Stomach (tissue), 9 donors: Measurements from ENCODE around the gene AGAP3. TPM values are rescaled to one million over a fixed set of nuclear protein-coding genes. Genes with fewer than 3 reads are reported as not detected.
A peak's percentile ranks its signal among the peaks of the same experiment; 100 is the strongest.

Source experiments
- DNase-seq, 2 donors: peaks; one replicate each; pipeline versions ENCODE4 v3.0.0 to v3.0.0-alpha.2; 2013 to 2019
- H3K27ac ChIP-seq, 5 donors: fragments of 200-600 bp in 4 of 5; sonication (generic) in 4 of 5; one replicate each; pipeline ENCODE4 v1.5.1; 2013 to 2019; ENCODE audit warnings: mild to moderate bottlenecking in 1 of 5, moderate library complexity in 1 of 5
- H3K27me3 ChIP-seq, 3 donors: fragments of 200-600 bp; sonication (generic); one replicate each; pipeline ENCODE4 v1.5.1; 2017 to 2019; ENCODE audit warnings: mixed run types in 1 of 3
- H3K36me3 ChIP-seq, 4 donors: fragments of 200-600 bp; sonication (generic); 1 replicate in 3 of 4; 2 replicates in 1 of 4; pipeline ENCODE4 v1.5.1; 2016 to 2019
- H3K4me1 ChIP-seq, 4 donors: fragments of 200-600 bp; sonication (generic); one replicate each; pipeline ENCODE4 v1.5.1; 2016 to 2019
- H3K4me3 ChIP-seq, 4 donors: fragments of 200-600 bp; sonication (generic) in 3 of 4; one replicate each; pipeline ENCODE4 v1.5.1; 2016 to 2019; ENCODE audit warnings: mild to moderate bottlenecking in 1 of 4
- H3K9me3 ChIP-seq, 4 donors: fragments of 200-600 bp; sonication (generic); one replicate each; pipeline ENCODE4 v1.5.1; 2016 to 2019
- EP300 ChIP-seq: sonication (generic); formaldehyde crosslinking; IDR thresholded peaks from one replicate; pipeline ENCODE4 v1.6.1; 2017; ENCODE audit warnings: antibody characterized with exemption
- POLR2A ChIP-seq, 4 donors: fragments of 450-650 bp; IDR thresholded peaks; one replicate each; pipeline ENCODE4 v1.6.1; 2016; ENCODE audit warnings: antibody characterized with exemption in 4 of 4, control low read depth in 2 of 4, mild to moderate bottlenecking in 1 of 4, moderate library complexity in 1 of 4
- POLR2AphosphoS5 ChIP-seq, 3 donors: sonication (generic); formaldehyde crosslinking; IDR thresholded peaks; one replicate each; pipeline ENCODE4 v1.6.1; 2016; ENCODE audit warnings: antibody characterized with exemption in 3 of 3
- WGBS, 5 donors: extraction: QIAGEN DNeasy Blood & Tissue Kit in 3 of 5; methylation state at CpG; one replicate each; pipeline versions ENCODE4 v1.1.5 to v1.1.7; 2013 to 2018; 5-methylcytosine and 5-hydroxymethylcytosine counted together
- intact Hi-C: fragments of 100-400 bp; cut with DNase I; formaldehyde crosslinking; loops from one replicate; pipeline ENCODE4 v1.15.1; 2023; ENCODE audit warnings: low total_unique reads
- polyA plus RNA-seq, 3 donors: library from polyadenylated mRNA; stranded (reverse); fragments of 200-250 nt; gene quantifications; one replicate each; pipeline ENCODE4 v1.2.3, GENCODE V29; 2013
- total RNA-seq, 5 donors: library from RNA; depleted of rRNA; stranded (reverse); fragments of >200 nt; gene quantifications; one replicate each; pipeline versions ENCODE4 v1.1.0 to v1.2.3, GENCODE V29; 2014 to 2016
- TF ChIP-seq, protein P1 (sequence below), 7 experiments: fragments of 450-650 bp in 4 of 7; fragments of 200-600 bp in 3 of 7; sonication (generic) in 3 of 7; IDR thresholded peaks; one replicate each; pipeline ENCODE4 v1.5.1; 2016 to 2019; ENCODE audit warnings: antibody characterized with exemption in 7 of 7, control low read depth in 2 of 7, mild to moderate bottlenecking in 1 of 7
- donor health status: healthy with polysubstance abuse.
- donor health status: Bipolar disorder and iron deficiency.
- donor health status: healthy.

The AGAP3 gene
- total and polyA plus RNA-seq, 8 donors: 32.5 to 342 (median 53.3) TPM

DNA sequence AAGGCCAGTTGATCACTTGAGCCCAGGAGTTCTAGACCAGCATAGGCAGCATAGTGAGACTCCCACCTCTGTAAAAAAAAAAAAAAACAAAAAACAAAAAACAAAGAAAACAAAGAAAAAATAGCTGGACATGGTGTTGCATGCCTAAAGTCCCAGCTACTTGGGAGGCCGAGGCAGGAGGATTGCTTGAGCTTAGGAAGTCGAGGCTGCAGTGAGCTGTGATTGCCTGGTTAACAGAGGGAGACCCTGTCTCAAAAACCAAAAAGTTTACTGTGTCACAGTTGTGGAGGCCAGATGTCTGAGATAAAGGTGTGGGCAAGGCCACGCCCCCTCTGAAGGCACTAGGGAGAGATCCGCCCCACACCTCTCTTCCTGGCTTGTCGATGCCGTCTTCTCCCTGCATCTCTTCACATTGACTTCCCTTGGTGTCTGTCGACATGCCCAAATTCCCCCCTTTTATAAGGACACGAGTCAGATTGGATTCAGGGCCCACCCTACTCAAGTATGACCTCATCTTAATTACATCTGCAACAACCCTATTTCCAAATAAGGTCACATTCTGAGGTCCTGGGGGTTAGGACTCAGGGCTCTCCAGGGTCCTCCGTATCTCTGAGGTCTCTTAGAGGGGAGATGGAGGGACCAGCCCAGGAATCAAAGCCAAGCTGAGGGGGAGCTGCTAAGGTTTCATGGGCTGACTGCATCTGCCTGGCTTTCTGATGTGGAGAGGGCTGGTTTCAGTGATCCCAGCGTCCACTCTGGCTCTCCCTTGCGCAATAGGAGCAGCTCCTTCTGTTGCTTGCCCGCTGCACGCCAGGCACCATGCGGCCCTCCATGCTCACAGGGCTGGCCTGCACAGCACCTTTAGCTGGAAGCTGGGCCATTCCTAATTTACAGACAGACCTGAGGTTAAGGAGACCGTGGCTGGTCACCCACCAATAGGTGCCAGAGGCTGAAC lies 23.1 kb downstream of the AGAP3 start:
- Histone ChIP-seq H3K27me3 (no peaks in the 10 kb centered on the region), H3K4me1 (peaks cover 20 to 64% (median 49%) of the 10 kb centered on the region in 4 donors), H3K4me3 (no peak overlapping the region), H3K36me3 (peaks cover 0 to 16% (median 10%) of the 10 kb centered on the region in 4 donors), H3K9me3 (no peaks in the 10 kb centered on the region), H3K27ac (peak overlapping the region in 4 of 5 donors; percentile 3 to 47 (median 40))
- DNase-seq: no peak
- no peak for TF ChIP-seq POLR2A (IDR thresholded peaks at IDR 0.05)
- intact Hi-C loops: loop anchor here (10.0 kb wide), 1 partner anchor 45 kb away; no protein-coding TSS in a partner anchor
- WGBS, 5 donors: 70 to 77% (median 75%) methylated on average over 15 of the region's 15 CpGs

DNA sequence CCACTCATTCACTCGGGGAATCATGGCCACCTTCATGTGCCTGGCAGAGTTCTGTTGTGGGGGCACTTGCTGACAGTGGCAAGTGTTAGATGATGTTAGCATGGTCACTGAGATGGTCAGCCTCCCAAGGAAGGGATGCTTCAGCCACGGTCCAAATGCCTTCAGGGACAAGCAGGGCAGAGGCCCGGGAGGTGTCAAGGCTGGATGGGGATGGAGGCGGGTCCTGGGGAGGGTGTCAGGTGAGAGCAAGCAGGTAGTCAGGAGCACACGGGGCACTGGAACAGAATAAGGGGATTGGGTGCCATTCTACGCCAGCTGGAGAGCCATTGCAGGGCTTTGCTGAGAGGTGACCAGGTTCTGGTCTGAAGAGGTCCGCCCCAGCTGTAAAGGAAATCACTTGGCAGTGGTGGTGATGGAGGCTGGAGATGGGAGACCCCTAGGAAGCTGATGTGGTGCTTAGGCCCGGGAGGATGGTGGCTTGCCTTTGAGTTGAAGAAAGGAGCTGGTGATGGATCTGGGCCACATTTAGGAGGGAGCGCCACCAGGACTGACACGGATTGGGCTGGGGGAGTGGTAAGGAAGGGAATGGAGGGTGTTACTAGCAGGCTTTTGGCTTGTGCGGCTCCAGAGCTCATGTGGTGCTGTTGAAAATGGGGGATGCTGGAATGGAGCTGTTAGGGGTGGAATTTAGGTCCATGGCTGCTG lies 24.1 kb downstream of the AGAP3 start:
- H3K9me3 ChIP-seq: no peaks in the 10 kb centered on the region
- WGBS, 5 donors: 65 to 75% (median 70%) methylated on average over 10 to 11 of the region's 11 CpGs
- DNase-seq: no peak
- H3K27ac ChIP-seq: peak overlapping the region in 3 of 5 donors; percentile 36 to 47 (median 43)
- H3K4me1 ChIP-seq: peaks cover 22 to 56% (median 46%) of the 10 kb centered on the region in 4 donors
- H3K4me3 ChIP-seq: no peak overlapping the region
- intact Hi-C loops: loop anchor here (10.0 kb wide), 1 partner anchor 46 kb away; no protein-coding TSS in a partner anchor
- H3K27me3 ChIP-seq: no peaks in the 10 kb centered on the region
- TF ChIP-seq POLR2AphosphoS5 (IDR thresholded peaks at IDR 0.05): no peak
- no peak for TF ChIP-seq POLR2A (IDR thresholded peaks at IDR 0.05)
- no peak for TF ChIP-seq EP300
- TF ChIP-seq, protein P1, sequence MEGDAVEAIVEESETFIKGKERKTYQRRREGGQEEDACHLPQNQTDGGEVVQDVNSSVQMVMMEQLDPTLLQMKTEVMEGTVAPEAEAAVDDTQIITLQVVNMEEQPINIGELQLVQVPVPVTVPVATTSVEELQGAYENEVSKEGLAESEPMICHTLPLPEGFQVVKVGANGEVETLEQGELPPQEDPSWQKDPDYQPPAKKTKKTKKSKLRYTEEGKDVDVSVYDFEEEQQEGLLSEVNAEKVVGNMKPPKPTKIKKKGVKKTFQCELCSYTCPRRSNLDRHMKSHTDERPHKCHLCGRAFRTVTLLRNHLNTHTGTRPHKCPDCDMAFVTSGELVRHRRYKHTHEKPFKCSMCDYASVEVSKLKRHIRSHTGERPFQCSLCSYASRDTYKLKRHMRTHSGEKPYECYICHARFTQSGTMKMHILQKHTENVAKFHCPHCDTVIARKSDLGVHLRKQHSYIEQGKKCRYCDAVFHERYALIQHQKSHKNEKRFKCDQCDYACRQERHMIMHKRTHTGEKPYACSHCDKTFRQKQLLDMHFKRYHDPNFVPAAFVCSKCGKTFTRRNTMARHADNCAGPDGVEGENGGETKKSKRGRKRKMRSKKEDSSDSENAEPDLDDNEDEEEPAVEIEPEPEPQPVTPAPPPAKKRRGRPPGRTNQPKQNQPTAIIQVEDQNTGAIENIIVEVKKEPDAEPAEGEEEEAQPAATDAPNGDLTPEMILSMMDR (IDR thresholded peaks at IDR 0.05): no peak
- peaks cover 0 to 9% (median 4%) of the 10 kb centered on the region in 4 donors for H3K36me3 ChIP-seq

DNA sequence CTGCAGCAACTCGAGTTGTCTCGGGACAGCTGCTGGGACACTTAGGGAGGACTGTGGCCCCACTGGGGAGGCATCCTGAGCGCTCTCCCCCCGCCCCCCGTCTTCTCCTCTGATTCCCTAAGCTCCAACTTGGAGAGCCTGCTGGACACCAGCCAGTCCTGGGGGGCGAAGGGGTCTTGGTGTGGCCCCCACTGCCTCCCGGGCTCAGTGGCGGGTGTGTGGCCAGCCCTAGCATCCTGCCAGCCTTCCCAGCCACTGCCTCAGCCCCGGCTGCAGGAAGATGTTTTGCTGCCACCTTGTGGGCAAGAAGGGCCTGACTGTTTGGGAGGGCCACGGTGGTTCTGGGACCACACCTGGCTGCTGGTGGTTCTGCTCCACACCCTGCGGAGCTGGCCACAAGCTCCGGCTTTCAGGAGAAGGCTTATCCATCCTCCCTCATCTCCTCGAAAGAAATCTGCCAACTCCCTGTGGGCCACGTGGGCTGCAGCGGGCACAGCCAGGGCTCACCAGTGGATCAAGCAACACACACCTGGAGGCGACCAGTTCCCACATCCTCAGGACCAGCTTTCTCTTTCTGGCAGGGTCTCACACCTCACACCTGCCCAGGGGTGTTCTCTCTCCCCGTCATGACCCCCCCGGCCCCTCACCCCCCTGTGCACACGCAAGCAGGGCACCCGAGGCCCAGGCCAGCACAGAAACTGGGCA lies 24.8 kb downstream of the AGAP3 start:
- H3K27ac ChIP-seq: peak overlapping the region in 4 of 5 donors; percentile 3 to 47 (median 40)
- H3K27me3 ChIP-seq: no peaks in the 10 kb centered on the region
- TF ChIP-seq, protein P1 (IDR thresholded peaks at IDR 0.05): peak in 6 of 7 experiments; percentile 50 to 90 (median 86)
- TF ChIP-seq EP300: no peak
- no peak for TF ChIP-seq POLR2A (IDR thresholded peaks at IDR 0.05)
- TF ChIP-seq POLR2AphosphoS5 (IDR thresholded peaks at IDR 0.05): peak in 1 of 3 donors; percentile 84
- intact Hi-C loops: loop anchor here (10.0 kb wide), 1 partner anchor 46 kb away; no protein-coding TSS in a partner anchor
- H3K36me3 ChIP-seq: peaks cover 0 to 9% (median 3%) of the 10 kb centered on the region in 4 donors
- WGBS, 5 donors: 24 to 47% (median 31%) methylated on average over 12 to 20 of the region's 20 CpGs
- no peak overlapping the region for H3K4me3 ChIP-seq
- H3K9me3 ChIP-seq: no peaks in the 10 kb centered on the region
- peaks cover 27 to 63% (median 53%) of the 10 kb centered on the region in 4 donors for H3K4me1 ChIP-seq
- DNase-seq: peak; percentile 86 to 92

DNA sequence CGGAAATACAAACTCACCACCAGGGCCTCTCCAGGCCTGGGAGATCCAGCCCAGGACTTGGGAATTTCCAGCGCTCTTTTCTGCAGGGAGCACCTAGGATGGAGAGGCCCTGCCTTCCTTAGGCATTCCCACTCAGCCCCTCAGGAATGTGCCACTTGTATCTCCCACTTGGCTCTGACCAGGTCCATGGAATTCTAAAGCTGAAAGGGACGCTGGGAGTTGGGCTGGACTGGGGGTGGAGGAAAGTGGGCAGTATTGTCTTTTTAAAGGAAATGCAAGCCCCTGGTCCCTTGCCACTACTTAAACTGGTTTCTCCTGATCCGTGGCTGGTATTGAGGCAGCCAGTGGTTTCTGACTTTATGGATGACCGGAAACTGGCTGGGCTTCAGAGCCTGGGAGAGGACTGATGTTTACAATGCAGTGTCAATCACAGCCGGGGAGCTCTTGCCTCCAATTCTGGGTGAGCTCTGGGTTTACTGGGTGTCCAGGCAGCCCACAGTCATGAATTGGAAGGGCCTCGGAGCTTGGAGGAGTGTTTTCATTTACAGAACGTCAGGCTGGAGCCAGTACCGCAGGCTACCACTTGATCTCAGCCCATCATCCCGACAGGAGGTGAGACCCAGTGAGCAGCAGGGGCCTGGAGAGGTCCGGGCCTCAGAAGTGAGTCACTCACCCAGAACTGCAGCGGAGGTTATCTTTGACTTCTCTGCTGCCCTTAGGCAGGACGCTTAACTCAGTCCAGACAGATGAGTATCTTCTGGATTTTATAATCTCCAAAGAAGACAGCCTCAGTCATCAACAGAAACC lies 27.3 kb downstream of the AGAP3 start:
- H3K36me3 ChIP-seq: peaks cover 7 to 21% (median 16%) of the 10 kb centered on the region in 4 donors
- TF ChIP-seq POLR2A (IDR thresholded peaks at IDR 0.05) (no peak), POLR2AphosphoS5 (IDR thresholded peaks at IDR 0.05) (no peak), EP300 (no peak)
- TF ChIP-seq, protein P1 (IDR thresholded peaks at IDR 0.05): no peak
- WGBS, 5 donors: 51 to 63% (median 52%) methylated on average over 13 of the region's 13 CpGs
- intact Hi-C loops: loop anchor here (10.0 kb wide), 1 partner anchor 49 kb away; no protein-coding TSS in a partner anchor
- H3K27ac ChIP-seq: peak overlapping the region in 2 of 5 donors; percentile 9 to 39
- DNase-seq: no peak
- H3K4me1 ChIP-seq: peaks cover 30 to 73% (median 58%) of the 10 kb centered on the region in 4 donors
- H3K4me3 ChIP-seq: no peak overlapping the region
- no peaks in the 10 kb centered on the region for H3K27me3 ChIP-seq
- H3K9me3 ChIP-seq: no peaks in the 10 kb centered on the region
